Upper lobe of right lung (tissue), 1 donor: ENCODE results near the gene TICRR. TPM values are rescaled to one million over a fixed set of nuclear protein-coding genes. Genes with fewer than 3 reads are reported as not detected.

Source experiments
- ATAC-seq: fragments of 200-7000 bp; cut with Tn5 transposase; one replicate; pipeline ENCODE4 v1.9.1; 2020; ENCODE audit warnings: mild to moderate bottlenecking, moderate library complexity
- DNase-seq: peaks from one replicate; pipeline ENCODE4 v3.0.0-alpha.2; 2020
- H3K27ac ChIP-seq: fragments of 200-600 bp; one replicate; pipeline ENCODE4 v1.8.0; 2022
- H3K27me3 ChIP-seq: fragments of 200-600 bp; one replicate; pipeline ENCODE4 v1.8.0; 2022; ENCODE audit warnings: mild to moderate bottlenecking
- H3K36me3 ChIP-seq: fragments of 200-600 bp; one replicate; pipeline ENCODE4 v1.8.0; 2022
- H3K4me1 ChIP-seq: fragments of 200-600 bp; one replicate; pipeline ENCODE4 v1.8.0; 2022
- H3K4me3 ChIP-seq: fragments of 200-600 bp; one replicate; pipeline ENCODE4 v1.8.0; 2022; ENCODE audit warnings: mild to moderate bottlenecking
- H3K9me3 ChIP-seq: fragments of 200-600 bp; one replicate; pipeline ENCODE4 v1.8.0; 2022
- intact Hi-C: fragments of 100-400 bp; cut with DNase I; formaldehyde crosslinking; loops from one replicate; pipeline ENCODE4 v1.11.0; 2022
- total RNA-seq: library from RNA; stranded (reverse); fragmentation: NEBNext Ultra II Directional; extraction: Animal tissue kit (Norgen Biotek cat#: 25700); gene quantifications from one replicate; pipeline ENCODE4 v1.2.1, GENCODE V29; 2021
- TF ChIP-seq, protein P1 (sequence below): fragments of 200-600 bp; IDR thresholded peaks from one replicate; pipeline ENCODE4 v1.8.0; 2022; ENCODE audit warnings: antibody characterized with exemption
- donor health status: DM: no; HTN: yes; CAD: no; lungs with severe emphysema.

TICRR gene
- total RNA-seq, 1 donor from 2014 or later: 0.09 TPM

DNA sequence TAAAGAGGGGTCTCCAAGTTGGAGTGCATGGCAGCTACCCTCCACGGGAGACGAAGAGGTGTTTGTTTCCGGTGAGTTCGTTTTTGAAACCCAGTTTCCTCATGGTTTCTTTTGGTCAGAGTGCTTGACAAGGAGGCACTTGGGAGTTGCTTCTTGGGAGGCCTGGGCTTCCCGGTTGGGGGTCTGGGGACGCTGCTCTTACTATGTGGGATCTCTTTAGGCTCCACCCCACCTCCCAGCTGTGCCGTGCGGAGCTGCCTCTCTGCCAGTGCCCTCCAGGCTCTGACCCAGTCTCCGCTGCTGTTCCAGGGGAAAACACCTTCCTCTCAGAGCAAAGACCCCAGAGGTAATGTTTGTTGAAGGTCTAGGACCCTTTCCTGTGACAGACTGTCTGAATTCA lies 50.4 kb downstream of the TICRR start:
- DNase-seq: no peak
- no peak for ATAC-seq
- H3K36me3 ChIP-seq: no peaks in the 10 kb centered on the region
- no peaks in the 10 kb centered on the region for H3K9me3 ChIP-seq
- no peak overlapping the region for H3K4me3 ChIP-seq
- intact Hi-C loops: no loop called here
- H3K4me1 ChIP-seq: no peaks in the 10 kb centered on the region
- H3K27ac ChIP-seq: no peak overlapping the region
- TF ChIP-seq, protein P1, sequence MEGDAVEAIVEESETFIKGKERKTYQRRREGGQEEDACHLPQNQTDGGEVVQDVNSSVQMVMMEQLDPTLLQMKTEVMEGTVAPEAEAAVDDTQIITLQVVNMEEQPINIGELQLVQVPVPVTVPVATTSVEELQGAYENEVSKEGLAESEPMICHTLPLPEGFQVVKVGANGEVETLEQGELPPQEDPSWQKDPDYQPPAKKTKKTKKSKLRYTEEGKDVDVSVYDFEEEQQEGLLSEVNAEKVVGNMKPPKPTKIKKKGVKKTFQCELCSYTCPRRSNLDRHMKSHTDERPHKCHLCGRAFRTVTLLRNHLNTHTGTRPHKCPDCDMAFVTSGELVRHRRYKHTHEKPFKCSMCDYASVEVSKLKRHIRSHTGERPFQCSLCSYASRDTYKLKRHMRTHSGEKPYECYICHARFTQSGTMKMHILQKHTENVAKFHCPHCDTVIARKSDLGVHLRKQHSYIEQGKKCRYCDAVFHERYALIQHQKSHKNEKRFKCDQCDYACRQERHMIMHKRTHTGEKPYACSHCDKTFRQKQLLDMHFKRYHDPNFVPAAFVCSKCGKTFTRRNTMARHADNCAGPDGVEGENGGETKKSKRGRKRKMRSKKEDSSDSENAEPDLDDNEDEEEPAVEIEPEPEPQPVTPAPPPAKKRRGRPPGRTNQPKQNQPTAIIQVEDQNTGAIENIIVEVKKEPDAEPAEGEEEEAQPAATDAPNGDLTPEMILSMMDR: no peak
- H3K27me3 ChIP-seq: no peaks in the 10 kb centered on the region

DNA sequence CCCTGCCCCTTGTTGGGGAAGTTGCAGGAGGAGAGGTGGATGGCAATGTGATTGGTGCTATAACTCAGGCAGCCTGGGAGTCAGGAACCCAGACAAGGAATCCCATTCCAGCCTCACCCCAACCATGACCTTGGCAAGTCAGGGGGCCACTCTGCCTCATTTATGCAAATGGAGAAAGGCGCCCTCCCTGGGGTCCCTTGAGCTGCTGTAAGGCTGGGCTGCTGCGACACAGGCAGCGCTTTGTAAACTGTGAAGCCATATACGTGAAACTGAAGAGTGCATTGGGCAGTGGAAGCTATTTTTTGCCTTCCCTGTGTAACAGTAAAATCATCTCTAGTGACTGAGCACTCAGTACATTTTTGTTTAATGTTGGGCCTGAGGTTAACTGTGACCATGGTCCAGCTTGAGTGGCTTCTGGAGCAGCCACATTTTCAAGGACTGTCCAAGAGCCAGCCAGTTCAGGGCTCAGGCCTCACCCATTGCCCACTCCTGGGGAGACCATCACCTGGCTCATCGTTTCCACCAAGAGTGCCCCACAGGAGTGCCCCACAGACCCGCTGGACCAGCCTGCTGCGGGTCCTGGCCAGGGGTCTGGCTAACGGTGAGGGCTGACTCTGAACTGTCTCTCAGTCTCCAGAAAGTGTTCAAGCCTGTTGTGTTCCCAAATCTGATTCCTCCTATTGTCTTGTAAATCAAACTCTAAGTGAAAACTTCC lies 52.1 kb downstream of the TICRR start:
- H3K27ac ChIP-seq: no peak overlapping the region
- TF ChIP-seq, protein P1: no peak
- H3K4me1 ChIP-seq: no peaks in the 10 kb centered on the region
- no peaks in the 10 kb centered on the region for H3K9me3 ChIP-seq
- intact Hi-C loops: no loop called here
- H3K4me3 ChIP-seq: no peak overlapping the region
- DNase-seq (no peak), ATAC-seq (no peak)
- H3K27me3 ChIP-seq: no peaks in the 10 kb centered on the region
- H3K36me3 ChIP-seq: no peaks in the 10 kb centered on the region

DNA sequence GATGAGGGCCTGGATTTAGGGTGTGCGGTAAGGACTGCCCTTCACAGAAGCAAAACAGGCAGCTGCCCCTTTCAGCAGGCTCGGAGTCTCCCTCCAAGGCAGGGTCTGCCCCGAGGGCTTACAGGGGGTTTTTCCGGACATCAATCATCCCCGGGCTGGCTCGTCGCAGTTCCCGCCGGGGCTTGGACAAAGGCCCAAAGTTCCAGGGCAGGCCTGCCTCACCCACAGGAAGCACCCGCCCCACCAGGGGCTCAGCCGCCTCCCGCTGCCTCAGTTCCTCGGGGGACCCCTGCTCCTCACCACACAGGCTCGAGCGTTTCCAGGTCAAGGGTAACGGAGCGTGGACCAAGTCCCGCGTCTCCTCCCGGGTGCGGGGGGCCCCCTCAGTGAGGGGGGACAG lies 53.0 kb downstream of the TICRR start:
- DNase-seq (no peak), ATAC-seq (no peak)
- Histone ChIP-seq H3K27me3 (no peaks in the 10 kb centered on the region), H3K9me3 (no peaks in the 10 kb centered on the region), H3K4me1 (no peaks in the 10 kb centered on the region), H3K4me3 (no peak overlapping the region), H3K36me3 (no peaks in the 10 kb centered on the region), H3K27ac (no peak overlapping the region)
- TF ChIP-seq, protein P1: no peak
- intact Hi-C loops: no loop called here

DNA sequence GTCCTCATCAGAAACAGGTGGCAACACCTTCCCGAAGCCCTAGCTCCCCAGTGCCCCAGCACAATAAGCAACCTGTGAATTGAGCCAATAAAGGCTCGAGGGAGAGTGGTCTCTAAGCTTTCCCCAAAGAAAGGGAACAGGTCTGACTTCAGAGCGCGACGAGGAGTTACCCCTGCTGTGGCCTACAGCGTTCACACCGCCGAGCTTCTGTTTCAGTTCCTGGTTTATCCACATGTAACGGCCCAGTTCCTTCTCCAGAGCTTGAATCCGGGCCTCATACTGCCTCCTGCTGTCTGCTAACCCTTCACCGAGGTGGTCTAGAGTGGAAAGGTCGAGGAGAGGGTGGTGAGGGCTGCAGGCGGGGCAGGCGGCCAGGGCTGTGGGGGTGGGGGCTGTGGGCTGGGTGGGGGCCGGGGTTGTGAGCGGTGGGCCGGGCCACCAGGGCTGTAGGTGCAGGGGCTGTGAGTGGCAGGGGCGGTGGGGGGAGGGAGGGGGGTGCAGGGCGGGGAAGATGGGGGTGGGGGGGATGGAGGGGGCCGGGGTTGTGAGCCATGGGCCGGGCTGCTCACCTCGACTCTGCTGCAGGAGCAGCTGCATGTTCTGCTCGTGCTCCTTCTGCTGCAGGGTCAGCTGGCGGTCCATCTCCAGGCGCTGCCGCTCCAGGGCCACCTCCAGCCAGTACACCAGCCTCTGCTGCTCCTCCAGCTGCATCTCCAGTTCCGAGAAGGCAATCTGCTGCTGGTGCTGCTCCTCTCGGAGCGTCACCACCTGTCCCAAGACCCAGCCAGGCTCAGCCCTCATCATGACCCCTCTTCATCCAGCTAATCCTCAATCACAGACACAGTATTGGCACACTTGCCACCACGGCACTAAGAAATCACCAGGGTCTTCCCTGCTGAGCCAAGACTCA lies 53.8 kb downstream of the TICRR start:
- intact Hi-C loops: no loop called here
- DNase-seq (no peak), ATAC-seq (peak; percentile 9)
- no peak overlapping the region for H3K27ac ChIP-seq
- no peaks in the 10 kb centered on the region for H3K36me3 ChIP-seq
- TF ChIP-seq, protein P1: no peak
- no peaks in the 10 kb centered on the region for H3K27me3 ChIP-seq
- H3K4me1 ChIP-seq: no peaks in the 10 kb centered on the region
- no peaks in the 10 kb centered on the region for H3K9me3 ChIP-seq
- no peak overlapping the region for H3K4me3 ChIP-seq

DNA sequence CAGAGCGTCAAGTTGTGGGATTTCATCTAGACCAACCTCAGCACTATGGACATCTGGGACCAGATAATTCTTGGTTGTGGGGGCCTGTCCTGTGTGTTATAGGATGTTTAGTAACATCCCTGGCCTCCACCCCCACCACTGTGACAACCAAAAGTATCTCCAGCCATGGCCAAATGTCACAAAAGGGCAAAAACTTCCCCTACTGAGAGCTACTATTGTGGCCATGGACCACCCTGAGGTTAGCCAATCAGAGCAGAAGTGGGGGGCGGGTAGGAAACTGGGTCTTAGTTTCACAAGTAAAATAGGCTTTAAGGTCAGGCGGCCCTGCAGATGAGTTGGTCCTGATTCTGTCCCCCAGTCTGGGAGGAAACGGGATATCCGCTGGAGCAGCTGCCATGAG lies 54.6 kb downstream of the TICRR start:
- Histone ChIP-seq H3K27ac (no peak overlapping the region), H3K27me3 (no peaks in the 10 kb centered on the region), H3K4me1 (no peaks in the 10 kb centered on the region), H3K4me3 (no peak overlapping the region), H3K9me3 (no peaks in the 10 kb centered on the region), H3K36me3 (no peaks in the 10 kb centered on the region)
- ATAC-seq (no peak), DNase-seq (no peak)
- TF ChIP-seq, protein P1: no peak
- intact Hi-C loops: no loop called here
